GM23248 (cell line): Measurements from ENCODE around the gene ASIP. TPM values are rescaled to one million over a fixed set of nuclear protein-coding genes. Genes with fewer than 3 reads are reported as not detected.
"Not testable (repeated sequence)": the region's sequence is repeated elsewhere in the genome, so short reads cannot be mapped to it uniquely, and the experiment has no call there.

Experiments
- DNase-seq: peaks from one replicate; pipeline ENCODE4 v3.0.0-alpha.2; 2015
- H2AFZ ChIP-seq: fragments of 200-600 bp; sonication (generic); 2 replicates; pipeline ENCODE4 v1.6.1; 2016; ENCODE audit warnings: antibody characterized with exemption
- H3F3A ChIP-seq: fragments of 200-600 bp; sonication (generic); 2 replicates; pipeline ENCODE4 v1.6.1; 2016; ENCODE audit warnings: mild to moderate bottlenecking, antibody characterized with exemption, mixed run types; ENCODE audit not compliant: insufficient read depth
- H3K27ac ChIP-seq: fragments of 200-600 bp; sonication (generic); 2 replicates; pipeline ENCODE4 v1.5.1; 2016; ENCODE audit warnings: mild to moderate bottlenecking
- H3K27me3 ChIP-seq: fragments of 200-600 bp; sonication (generic); replicated peaks from 2 replicates; pipeline ENCODE4 v1.6.1; 2016; ENCODE audit warnings: mild to moderate bottlenecking; ENCODE audit not compliant: insufficient read depth
- H3K36me3 ChIP-seq: fragments of 200-600 bp; sonication (generic); 2 replicates; pipeline ENCODE4 v1.6.1; 2016; ENCODE audit warnings: low read depth, mild to moderate bottlenecking
- H3K4me1 ChIP-seq: fragments of 200-600 bp; sonication (generic); 2 replicates; pipeline ENCODE4 v1.6.1; 2016; ENCODE audit warnings: mild to moderate bottlenecking; ENCODE audit not compliant: insufficient read depth
- H3K4me2 ChIP-seq: fragments of 200-600 bp; sonication (generic); one replicate; pipeline ENCODE4 v1.6.1; 2016; ENCODE audit warnings: mild to moderate bottlenecking; ENCODE audit not compliant: unreplicated experiment
- H3K4me3 ChIP-seq: fragments of 200-600 bp; sonication (generic); 2 replicates; pipeline ENCODE4 v1.5.1; 2016; ENCODE audit warnings: mild to moderate bottlenecking
- H3K79me2 ChIP-seq: fragments of 200-600 bp; sonication (generic); 2 replicates; pipeline ENCODE4 v1.6.1; 2016; ENCODE audit warnings: mild to moderate bottlenecking; ENCODE audit not compliant: insufficient read depth
- H3K9ac ChIP-seq: fragments of 200-600 bp; sonication (generic); 2 replicates; pipeline ENCODE4 v1.6.1; 2016; ENCODE audit warnings: mild to moderate bottlenecking
- H3K9me2 ChIP-seq: fragments of 200-600 bp; sonication (generic); 2 replicates; pipeline ENCODE4 v1.6.1; 2016; ENCODE audit warnings: mixed run types, mild to moderate bottlenecking, moderate library complexity; ENCODE audit not compliant: insufficient read depth
- H3K9me3 ChIP-seq: fragments of 200-600 bp; sonication (generic); one replicate; pipeline ENCODE4 v1.6.1; 2017; ENCODE audit warnings: low read depth
- H4K20me1 ChIP-seq: fragments of 200-600 bp; sonication (generic); 2 replicates; pipeline ENCODE4 v1.6.0; 2016; ENCODE audit not compliant: insufficient read depth
- EZH2 ChIP-seq: fragments of 200-600 bp; sonication (generic); IDR thresholded peaks from 2 replicates; pipeline ENCODE4 v1.6.1; 2018; ENCODE audit warnings: antibody characterized with exemption, mild to moderate bottlenecking; ENCODE audit not compliant: insufficient read depth, poor library complexity, severe bottlenecking
- EZH2phosphoT487 ChIP-seq: fragments of 200-600 bp; sonication (generic); IDR thresholded peaks from 2 replicates; pipeline ENCODE4 v1.6.1; 2018; ENCODE audit warnings: antibody characterized with exemption, moderate library complexity, mild to moderate bottlenecking, low read depth; ENCODE audit not compliant: insufficient read depth
- WGBS, 2 experiments: methylation state at CpG; one replicate each; pipeline ENCODE4 v1.1.6; 2015 to 2017; ENCODE audit warnings: low lambda C conversion rate in 2 of 2, low coverage in 1 of 2; ENCODE audit errors: missing lambda C conversion rate in 2 of 2; 5-methylcytosine and 5-hydroxymethylcytosine counted together
- in situ Hi-C: fragments of 300-500 bp; cut with MboI; formaldehyde crosslinking; loops from 2 replicates; pipeline ENCODE4 v1.15.0; 2020
- polyA plus RNA-seq: library from polyadenylated mRNA; unstranded; fragments of >200 nt; fragmentation: Nextera tagmentation; extraction: Ambion mirVana; gene quantifications from 2 replicates; pipeline ENCODE4 v1.2.1, GENCODE V29; 2016
- total RNA-seq: library from RNA; depleted of rRNA; stranded (reverse); fragments of >200 nt; shearing (Covaris generic); gene quantifications from 2 replicates; pipeline ENCODE4 v1.2.3, GENCODE V29; 2014

ASIP gene
- total and polyA plus RNA-seq, 2 experiments from 2014 or later = not detected

DNA sequence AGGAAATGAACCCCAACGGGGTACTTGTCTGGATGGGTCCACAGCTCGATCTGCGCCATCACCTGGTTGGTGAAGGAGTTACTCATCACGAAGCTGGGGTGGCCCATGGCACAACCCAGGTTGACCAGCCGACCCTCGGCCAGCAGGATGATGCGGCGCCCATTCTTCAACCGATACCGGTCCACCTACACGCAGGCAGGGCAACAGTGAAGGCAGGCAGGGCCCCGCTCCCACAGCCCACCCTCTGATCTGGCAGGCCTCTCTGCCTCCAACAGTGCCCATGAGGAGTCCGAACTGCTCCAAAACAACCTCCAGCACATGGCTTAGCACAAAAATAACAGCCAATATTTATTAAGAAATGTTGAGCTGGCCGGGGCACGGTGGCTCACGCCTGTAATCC, 44.2 kb downstream of the ASIP start:
- Histone ChIP-seq H3K4me3 (no peak overlapping the region), H3K9ac (no peak overlapping the region), H3K27ac (no peak overlapping the region), H3K36me3 (peaks cover 3% of the 10 kb centered on the region; the same call in 1 of the 2 replicates), H3K27me3 (no peaks in the 10 kb centered on the region), H3F3A (no peaks in the 10 kb centered on the region), H2AFZ (no peak overlapping the region), H3K4me2 (no peak overlapping the region), H3K9me3 (no peaks in the 10 kb centered on the region), H3K4me1 (no peaks in the 10 kb centered on the region), H3K79me2 (no peaks in the 10 kb centered on the region), H4K20me1 (no peaks in the 10 kb centered on the region), H3K9me2 (no peaks in the 10 kb centered on the region)
- no peak for DNase-seq
- no peak for TF ChIP-seq EZH2
- TF ChIP-seq EZH2phosphoT487 = no peak
- in situ Hi-C loops = no loop called here
- 95 to 99% methylated on average over 11 to 16 of the region's 16 CpGs for WGBS, 2 experiments

DNA sequence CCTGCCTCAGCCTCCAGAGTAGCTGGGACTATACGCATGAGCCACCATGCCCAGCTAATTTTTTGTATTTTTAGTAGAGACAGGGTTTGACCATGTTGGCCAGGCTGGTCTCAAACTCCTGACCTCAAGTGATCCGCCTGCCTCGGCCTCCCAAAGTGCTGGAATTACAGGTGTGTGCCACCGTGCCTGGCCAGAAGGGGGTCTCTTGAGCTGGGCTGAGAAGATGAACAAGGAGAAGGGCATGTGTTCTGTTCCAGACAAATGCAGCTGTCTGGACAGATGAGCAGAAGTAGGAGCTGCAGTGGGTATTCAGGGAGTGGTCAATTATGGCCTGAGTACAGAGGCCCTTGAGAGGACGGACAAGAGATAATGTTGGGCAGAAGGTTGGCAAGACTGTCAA, 46.3 kb downstream of the ASIP start:
- H3K36me3 ChIP-seq, H3K4me2 ChIP-seq, H3K4me1 ChIP-seq, H3K9me3 ChIP-seq, H3K27me3 ChIP-seq, H3F3A ChIP-seq, H3K27ac ChIP-seq, H3K79me2 ChIP-seq, H4K20me1 ChIP-seq, DNase-seq, H3K4me3 ChIP-seq, H3K9ac ChIP-seq, H3K9me2 ChIP-seq, in situ Hi-C loops, H2AFZ ChIP-seq: not testable (repeated sequence)
- 100% methylated on average over 5 of the region's 5 CpGs for WGBS, 2 experiments

DNA sequence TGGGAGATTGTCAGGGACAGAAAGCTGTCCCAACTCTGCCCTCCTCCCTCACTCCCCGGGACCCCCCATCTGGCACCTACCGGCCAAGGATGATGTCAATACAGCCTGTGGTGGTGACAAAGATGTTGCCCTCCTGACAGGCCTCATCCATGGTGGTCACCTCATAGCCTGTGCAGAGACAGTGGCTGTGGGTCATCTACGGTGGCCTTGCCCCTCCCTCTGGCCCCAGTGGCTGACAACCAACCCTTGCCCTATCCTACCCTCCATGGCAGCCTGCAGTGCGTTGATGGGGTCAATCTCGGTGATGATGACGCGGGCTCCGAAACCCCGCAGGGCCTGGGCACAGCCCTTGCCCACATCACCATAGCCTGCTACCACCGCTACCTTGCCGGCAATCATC, 49.2 kb downstream of the ASIP start:
- no peak overlapping the region for H3K9ac ChIP-seq
- no peak overlapping the region for H3K4me3 ChIP-seq
- 93 to 98% methylated on average over 11 of the region's 11 CpGs for WGBS, 2 experiments
- H3K27ac ChIP-seq = no peak overlapping the region
- H3K36me3 ChIP-seq = no peaks in the 10 kb centered on the region; the same call in 1 of the 2 replicates
- no peak overlapping the region for H3K4me2 ChIP-seq
- TF ChIP-seq EZH2 = no peak
- TF ChIP-seq EZH2phosphoT487 = no peak
- no peak overlapping the region for H2AFZ ChIP-seq
- H3K79me2 ChIP-seq = 0 out of 2 replicates have a peak, but pooled peaks cover under 1% of the 10 kb centered on the region
- H3F3A ChIP-seq = no peaks in the 10 kb centered on the region
- H4K20me1 ChIP-seq = no peaks in the 10 kb centered on the region
- in situ Hi-C loops = no loop called here
- no peak for DNase-seq
- no peaks in the 10 kb centered on the region for H3K9me3 ChIP-seq
- no peaks in the 10 kb centered on the region for H3K27me3 ChIP-seq
- H3K4me1 ChIP-seq = no peaks in the 10 kb centered on the region
- H3K9me2 ChIP-seq = no peaks in the 10 kb centered on the region

GRCh38 chr20:34292496-34292895, 51.3 kb downstream of the ASIP start:
- TF ChIP-seq EZH2 = no peak
- no peak for TF ChIP-seq EZH2phosphoT487
- peaks cover 19% of the 10 kb centered on the region for H3K79me2 ChIP-seq
- no peak overlapping the region for H3K9ac ChIP-seq
- H4K20me1 ChIP-seq = no peaks in the 10 kb centered on the region
- no peaks in the 10 kb centered on the region for H3K27me3 ChIP-seq
- in situ Hi-C loops = no loop called here
- H2AFZ ChIP-seq = no peak overlapping the region
- no peak overlapping the region for H3K27ac ChIP-seq
- H3K9me3 ChIP-seq = no peaks in the 10 kb centered on the region
- no peaks in the 10 kb centered on the region for H3K9me2 ChIP-seq
- no peaks in the 10 kb centered on the region for H3K4me1 ChIP-seq
- no peaks in the 10 kb centered on the region for H3F3A ChIP-seq
- no peaks in the 10 kb centered on the region; the same call in 1 of the 2 replicates for H3K36me3 ChIP-seq
- no peak for DNase-seq
- WGBS, 2 experiments = 96 to 98% methylated on average over 3 of the region's 3 CpGs
- H3K4me2 ChIP-seq = no peak overlapping the region
- H3K4me3 ChIP-seq = no peak overlapping the region

GRCh38 chr20:34293119-34293518, 51.9 kb downstream of the ASIP start:
- in situ Hi-C loops = no loop called here
- H3K27me3 ChIP-seq = no peaks in the 10 kb centered on the region

More at GRCh38 chr20:34293119-34293518, 51.9 kb downstream of the ASIP start:
- H3K36me3 ChIP-seq = no peaks in the 10 kb centered on the region; the same call in 1 of the 2 replicates
- H3K9ac ChIP-seq = no peak overlapping the region
- no peaks in the 10 kb centered on the region for H3F3A ChIP-seq
- no peak overlapping the region for H3K4me2 ChIP-seq
- no peak for DNase-seq
- H3K79me2 ChIP-seq = peaks cover 25% of the 10 kb centered on the region
- H3K27ac ChIP-seq = no peak overlapping the region
- H2AFZ ChIP-seq = no peak overlapping the region
- no peak for TF ChIP-seq EZH2phosphoT487
- TF ChIP-seq EZH2 = no peak
- no peaks in the 10 kb centered on the region for H3K9me3 ChIP-seq
- no peak overlapping the region for H3K4me3 ChIP-seq
- WGBS, 2 experiments = 93 to 95% methylated on average over 5 of the region's 5 CpGs
- H3K9me2 ChIP-seq = no peaks in the 10 kb centered on the region
- no peaks in the 10 kb centered on the region for H4K20me1 ChIP-seq
- no peaks in the 10 kb centered on the region for H3K4me1 ChIP-seq
